HG03045 (cell line): ENCODE data around the gene AGER.
"Not testable (repeated sequence)": the region's sequence is repeated elsewhere in the genome, so short reads cannot be mapped to it uniquely, and the experiment has no call there.

Experiments used
- ATAC-seq: cut with Tn5 transposase; IDR thresholded peaks from one replicate; pipeline ENCODE4 v1.9.1; 2021; ENCODE audit warnings: mild to moderate bottlenecking, moderate library complexity; ENCODE audit not compliant: unreplicated experiment

AGER gene

GRCh38 chr6:32184084-32184640 lies at the start of gene AGER:
AGER (minus strand) TSS chr6:32184253; CDS start chr6:32184222, 31 bp downstream.
- no peak for ATAC-seq

DNA sequence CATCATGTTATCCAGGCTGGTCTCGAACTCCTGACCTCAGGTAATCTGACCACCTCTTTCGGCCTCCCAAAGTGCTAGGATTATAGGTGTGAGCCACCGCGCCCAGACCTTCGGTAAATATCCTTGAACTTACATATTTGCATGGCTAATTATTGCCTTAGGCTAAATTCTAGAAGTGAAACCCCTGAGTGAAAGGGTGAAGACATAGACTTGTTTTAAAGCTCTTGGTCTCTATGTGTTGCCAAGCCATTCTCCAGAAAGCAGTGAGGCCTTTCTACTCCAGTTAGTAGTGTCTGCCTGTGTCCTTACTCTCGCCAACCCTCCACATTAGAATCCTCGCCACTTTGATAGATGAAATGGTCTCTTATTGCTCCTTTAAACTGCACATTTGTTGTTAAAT lies 42.4 kb upstream of the AGER start:
- ATAC-seq: no peak

DNA sequence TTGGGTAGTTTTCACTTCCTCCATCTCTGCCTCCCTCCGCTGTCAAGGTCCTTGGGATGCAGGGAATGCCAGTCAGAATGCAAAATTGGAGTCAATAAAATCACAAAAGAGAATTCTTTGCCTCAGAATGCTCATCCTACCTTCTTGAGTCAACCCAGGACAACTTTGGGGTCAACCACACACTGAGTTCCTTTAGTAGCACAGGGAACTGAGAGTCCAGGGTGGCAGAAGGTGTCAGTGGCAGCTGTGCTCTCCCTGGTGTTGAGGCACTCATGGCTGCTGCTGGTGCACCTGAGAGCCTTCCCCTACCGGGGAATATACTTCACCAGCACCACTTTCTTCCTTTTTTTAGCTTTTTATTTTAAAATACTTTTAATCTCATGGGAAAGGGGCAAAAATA lies 40.6 kb upstream of the AGER start:
- no peak for ATAC-seq

- no peak for ATAC-seq
Observed at GRCh38 chr6:32223258-32224235, 39.5 kb upstream of the AGER start, which contains the start of gene NOTCH4. NOTCH4 (minus strand) TSS chr6:32224067; CDS start chr6:32223928, 139 bp downstream.

DNA sequence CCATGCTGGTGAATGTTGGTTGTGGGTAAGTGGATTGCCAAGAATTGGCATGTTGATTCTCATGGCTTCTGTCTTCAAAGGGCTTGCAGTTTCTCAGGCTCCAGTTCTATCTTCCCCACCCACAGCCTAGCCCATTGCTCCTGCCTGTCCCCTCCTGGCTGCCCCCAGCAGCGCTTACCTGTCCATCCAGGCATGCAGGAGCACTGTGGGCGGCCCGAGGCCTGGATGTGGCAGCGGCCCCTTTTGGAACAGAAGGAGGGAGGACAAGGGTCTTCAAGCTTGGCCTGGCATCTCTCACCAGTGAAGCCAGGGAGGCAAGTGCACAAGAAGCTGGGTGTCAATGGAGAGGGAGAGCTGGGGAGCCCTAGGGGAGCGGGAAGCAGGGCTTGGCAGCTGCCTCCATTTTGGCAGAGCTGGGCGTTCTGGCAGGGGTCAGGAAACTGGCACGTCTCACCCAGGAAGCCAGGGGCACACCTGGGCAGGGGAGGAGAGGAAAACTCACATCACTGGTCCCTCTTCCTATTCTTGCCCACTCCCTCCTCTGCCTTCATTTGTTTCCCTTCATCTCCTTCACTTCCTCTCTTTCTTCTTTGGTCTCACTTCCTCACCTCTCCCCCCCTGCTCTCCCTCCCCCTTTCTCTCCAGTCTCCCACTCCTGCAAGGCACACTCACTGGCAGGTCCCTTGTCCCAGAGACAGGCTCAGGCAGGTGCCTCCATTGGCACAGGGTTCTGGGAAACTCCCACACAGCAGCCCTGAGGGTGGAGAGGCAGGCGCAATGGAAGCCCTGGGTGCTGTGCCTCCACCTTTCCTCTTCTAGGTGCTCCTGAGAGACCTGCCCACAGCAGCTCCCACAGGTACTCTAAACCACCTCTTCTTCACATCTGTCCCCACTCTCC lies 38.5 kb upstream of the AGER start:
- no peak for ATAC-seq

- no peak for ATAC-seq
Observed at GRCh38 chr6:32220021-32220420, 36.0 kb upstream of the AGER start.

DNA sequence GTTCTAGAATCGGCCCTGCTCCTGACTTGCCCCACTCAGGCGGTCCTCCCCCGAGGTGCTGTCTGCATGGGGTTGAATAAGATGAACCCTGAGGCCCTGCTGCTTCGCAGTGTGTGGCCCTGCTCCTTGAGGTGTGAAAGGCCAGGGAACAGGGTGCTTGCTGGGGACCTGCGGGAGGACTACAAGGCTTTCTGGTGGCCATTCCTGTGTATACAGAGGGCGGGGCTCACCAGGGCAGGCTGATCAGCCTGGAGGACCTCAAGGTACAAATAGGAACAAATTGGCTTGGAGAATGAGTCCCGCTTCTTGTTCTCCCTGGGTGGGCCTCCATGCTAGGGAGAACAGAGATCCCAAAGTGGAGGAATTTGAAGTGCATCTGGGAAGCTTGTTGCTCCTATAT lies 34.1 kb upstream of the AGER start:
- ATAC-seq: no peak

- ATAC-seq: no peak
Observed at GRCh38 chr6:32216998-32217397, 32.9 kb upstream of the AGER start.

DNA sequence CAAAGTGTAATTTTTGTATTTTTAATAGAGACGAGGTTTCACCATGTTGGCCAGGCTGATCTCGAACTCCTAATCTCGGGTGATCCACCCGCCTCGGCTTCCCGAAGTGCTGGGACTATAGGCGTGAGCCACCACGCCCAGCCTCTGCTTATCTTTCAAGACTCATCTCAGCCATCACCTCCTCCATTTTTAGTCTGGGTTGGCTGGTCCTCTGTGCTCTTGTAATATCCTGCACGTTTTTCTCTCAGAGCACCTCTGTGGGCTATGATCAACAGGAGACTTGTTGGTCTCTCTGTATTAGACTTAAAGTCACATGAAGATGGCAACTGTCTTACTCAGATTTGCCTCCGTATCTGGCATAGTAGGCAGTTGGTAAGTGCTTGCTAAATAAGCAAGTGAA lies 32.2 kb upstream of the AGER start:
- no peak for ATAC-seq

DNA sequence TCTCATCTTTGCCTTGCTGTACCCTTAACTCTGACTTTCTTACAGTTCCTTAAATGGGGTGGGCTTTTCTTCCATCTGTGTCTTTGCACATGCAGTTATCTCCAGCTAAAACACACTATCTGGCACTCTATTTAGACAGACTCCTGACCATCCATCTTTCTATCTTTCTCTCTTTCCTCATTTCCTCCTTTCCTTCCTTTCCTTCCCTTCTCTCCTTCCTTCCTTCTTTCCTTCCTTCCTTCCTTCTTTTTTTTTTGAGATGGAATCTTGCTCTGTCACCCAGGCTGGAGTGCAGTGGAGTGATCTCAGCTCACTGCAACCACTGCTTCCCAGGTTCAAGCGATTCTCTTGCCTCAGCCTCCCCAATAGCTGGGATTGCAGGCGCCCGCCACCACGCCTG lies 31.6 kb upstream of the AGER start:
- ATAC-seq: no peak

DNA sequence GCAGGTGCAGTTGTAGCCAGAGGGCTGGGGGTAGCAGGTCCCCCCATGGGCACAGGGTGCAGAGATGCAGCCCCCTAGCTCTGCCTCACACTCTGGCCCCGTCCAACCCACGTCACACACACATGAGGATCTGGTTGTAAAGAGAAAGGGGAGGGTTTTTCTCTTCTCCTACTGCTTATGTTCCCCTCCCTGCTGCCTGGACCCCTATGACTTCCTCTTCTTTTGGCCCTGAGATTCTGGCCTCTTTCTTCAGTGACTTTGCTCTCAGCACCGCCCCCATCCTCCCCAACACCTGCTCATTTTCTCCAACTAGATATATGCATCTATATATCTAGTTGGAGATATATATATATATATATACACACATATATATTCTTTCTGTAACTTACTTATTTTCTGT lies 30.1 kb upstream of the AGER start:
- ATAC-seq: no peak

DNA sequence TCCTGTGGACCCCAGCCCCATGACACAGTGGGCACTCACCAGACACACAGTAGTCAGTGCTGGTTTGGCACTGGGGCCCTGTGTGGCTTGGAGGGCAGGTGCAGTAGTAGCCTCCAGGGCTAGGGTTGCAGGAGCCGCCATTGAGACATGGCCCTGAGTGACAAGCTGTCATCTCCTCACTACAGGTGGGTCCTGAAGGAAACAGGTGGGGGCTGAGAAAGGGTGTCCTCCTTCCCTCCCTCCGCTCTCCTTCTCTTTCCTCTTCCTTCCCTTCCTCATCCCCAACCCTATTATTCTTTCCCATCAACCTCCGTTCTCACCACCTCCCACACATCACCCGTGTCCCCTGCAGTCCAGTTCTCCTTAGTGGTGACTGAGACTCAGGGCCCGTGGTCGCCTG lies 29.6 kb upstream of the AGER start:
- ATAC-seq: no peak

DNA sequence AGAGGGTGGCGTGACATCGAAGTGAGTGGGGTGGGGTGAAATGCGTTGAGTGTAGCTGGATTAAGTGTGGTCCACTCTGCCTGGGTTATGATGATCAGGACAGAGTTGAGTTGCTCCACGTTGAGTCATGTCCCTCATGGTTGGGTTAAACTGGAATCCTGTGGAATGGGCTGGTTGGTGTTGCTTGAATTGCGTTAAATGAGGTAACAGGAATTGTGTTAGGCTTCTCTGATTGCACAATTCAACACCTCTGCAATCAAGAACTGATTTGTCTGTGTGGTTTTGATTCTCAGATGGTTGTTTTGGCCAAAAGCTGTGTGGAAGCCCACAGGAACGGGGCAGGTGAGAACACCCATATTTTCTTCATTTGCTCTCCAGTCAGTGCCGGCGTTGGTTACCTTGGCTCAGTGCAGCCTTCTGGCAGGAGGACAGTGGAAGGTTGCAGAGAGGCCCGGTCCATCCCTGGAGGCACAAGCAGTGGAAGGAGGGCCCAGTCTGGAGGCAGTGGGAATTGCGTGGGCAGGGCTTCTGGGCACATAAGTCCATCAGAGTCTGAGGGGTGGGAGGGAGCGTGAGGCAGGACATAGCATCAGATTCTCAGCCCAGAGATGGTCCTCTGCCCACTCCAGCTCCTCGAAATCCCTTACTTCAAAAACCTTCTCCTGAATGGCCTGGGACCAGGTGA lies 28.2 kb upstream of the AGER start:
- no peak for ATAC-seq

- not testable (repeated sequence) for ATAC-seq
Observed at GRCh38 chr6:32211432-32211831, 27.4 kb upstream of the AGER start.

DNA sequence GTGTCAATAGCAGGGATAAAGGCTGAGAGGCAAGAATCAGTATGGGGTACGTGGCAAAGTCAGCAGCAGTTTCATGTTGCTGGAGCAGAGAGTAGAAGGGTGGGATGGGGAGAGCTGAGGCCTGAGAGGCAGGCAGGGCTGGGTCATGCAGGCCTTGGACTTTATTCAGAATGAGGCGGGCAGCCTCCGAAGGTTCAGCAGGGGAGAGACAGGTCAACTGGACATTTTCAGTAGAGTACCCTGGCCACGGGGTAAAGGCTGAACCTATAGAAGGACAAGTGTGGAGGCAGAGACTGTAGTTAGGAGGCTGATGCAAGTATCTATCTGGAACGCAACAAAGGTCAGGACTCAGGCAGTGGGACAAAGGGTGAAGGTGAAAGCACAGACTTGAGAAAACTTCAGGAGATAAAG lies 26.1 kb upstream of the AGER start:
- ATAC-seq: no peak

GRCh38 chr6:32208996-32209395 lies 24.9 kb upstream of the AGER start:
- ATAC-seq: no peak

DNA sequence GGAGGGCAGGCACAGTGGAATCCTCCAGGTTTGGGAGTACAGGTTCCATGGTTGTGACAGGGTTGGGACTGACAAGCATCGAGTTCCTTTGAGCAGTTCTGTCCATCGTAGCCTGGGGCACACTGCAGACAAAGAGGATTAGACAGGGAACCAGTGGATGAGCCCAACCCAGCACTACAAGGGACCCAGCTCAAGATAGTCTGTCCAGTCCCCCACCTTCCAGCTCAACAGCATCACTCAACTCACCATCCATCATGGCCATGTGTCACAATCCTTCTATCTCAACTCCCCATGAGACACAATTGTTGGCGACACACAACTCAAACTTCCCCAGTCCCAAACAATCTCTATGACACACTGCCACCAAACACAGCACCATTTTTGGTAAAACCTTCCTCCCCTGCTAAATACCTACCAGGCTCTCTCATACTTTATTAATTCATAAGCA lies 20.2 kb upstream of the AGER start:
- ATAC-seq: no peak

- ATAC-seq: no peak
Observed at GRCh38 chr6:32203426-32204267, 19.6 kb upstream of the AGER start.

DNA sequence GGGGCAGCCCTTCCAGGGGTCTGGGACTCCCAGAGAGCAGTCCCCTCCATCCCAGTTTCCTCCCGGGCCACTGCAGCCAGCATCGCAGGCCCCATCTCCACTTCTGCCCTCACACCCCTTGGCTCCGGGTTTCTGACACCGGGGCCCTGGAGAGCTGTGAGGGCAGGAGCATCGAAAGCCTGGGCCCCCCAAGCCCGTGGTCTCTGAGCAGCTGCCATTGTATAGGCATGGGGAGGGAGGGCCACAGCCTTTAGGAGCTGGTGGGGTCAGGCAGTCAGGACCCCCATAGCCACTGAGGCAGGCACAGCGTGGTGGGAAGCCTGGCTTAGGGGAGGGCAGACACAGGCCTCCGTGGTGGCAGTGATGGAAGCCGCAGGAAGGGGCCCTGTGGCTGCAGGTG lies 18.1 kb upstream of the AGER start:
- ATAC-seq: no peak
